ENCODE results near the gene PAIP2B. TPM values are rescaled to one million over a fixed set of nuclear protein-coding genes. Genes with fewer than 3 reads are reported as not detected.

The PAIP2B gene
- total RNA-seq, 4 donors from 2014 or later, result 20.1 to 29.8 (median 23.1) TPM

GRCh38 chr2:71154279-71154678, 72.6 kb downstream of the PAIP2B start:
- no peak for DNase-seq (ENCODE audit: low spot score in 2 of 2)
- 83 to 84% methylated on average over 8 of the region's 8 CpGs for WGBS, 2 donors
- intact Hi-C loops (cut with DNase I; ENCODE audit: low total_unique reads), result no loop called here
- TF ChIP-seq CTCF (IDR thresholded peaks at IDR 0.05) (no peak), POLR2A (IDR thresholded peaks at IDR 0.05) (no peak)
- no peak overlapping the region for H3K4me3 ChIP-seq (ENCODE audit: low read depth, poor library complexity, severe bottlenecking)

- H3K4me3 ChIP-seq (ENCODE audit: low read depth, poor library complexity, severe bottlenecking), result no peak overlapping the region
- TF ChIP-seq POLR2A (IDR thresholded peaks at IDR 0.05), result no peak
- TF ChIP-seq CTCF (IDR thresholded peaks at IDR 0.05), result no peak
- no peak for DNase-seq (ENCODE audit: low spot score in 2 of 2)
- WGBS, 2 donors, result 78 to 82% methylated on average over 11 of the region's 11 CpGs
- intact Hi-C loops (cut with DNase I; ENCODE audit: low total_unique reads), result no loop called here
Observed at GRCh38 chr2:71153585-71154224, 73.2 kb downstream of the PAIP2B start.

GRCh38 chr2:71151620-71152019, 75.3 kb downstream of the PAIP2B start:
- no peak for DNase-seq (ENCODE audit: low spot score in 2 of 2)
- H3K4me3 ChIP-seq (ENCODE audit: low read depth, poor library complexity, severe bottlenecking), result no peak overlapping the region
- 85 to 91% methylated on average over 1 of the region's 1 CpG for WGBS, 2 donors
- no peak for TF ChIP-seq CTCF (IDR thresholded peaks at IDR 0.05)
- TF ChIP-seq POLR2A (IDR thresholded peaks at IDR 0.05), result no peak
- intact Hi-C loops (cut with DNase I; ENCODE audit: low total_unique reads), result no loop called here

- WGBS, 2 donors, result 47 to 51% methylated on average over 3 of the region's 3 CpGs
- intact Hi-C loops (cut with DNase I; ENCODE audit: low total_unique reads), result no loop called here
- H3K4me3 ChIP-seq (ENCODE audit: low read depth, poor library complexity, severe bottlenecking), result no peak overlapping the region
- no peak for DNase-seq (ENCODE audit: low spot score in 2 of 2)
- TF ChIP-seq POLR2A (IDR thresholded peaks at IDR 0.05) (no peak), CTCF (IDR thresholded peaks at IDR 0.05) (no peak)
Observed at GRCh38 chr2:71150082-71150816, 76.7 kb downstream of the PAIP2B start.

GRCh38 chr2:71148506-71149063, 78.3 kb downstream of the PAIP2B start:
- H3K4me3 ChIP-seq (ENCODE audit: low read depth, poor library complexity, severe bottlenecking), result no peak overlapping the region
- no peak for DNase-seq (ENCODE audit: low spot score in 2 of 2)
- intact Hi-C loops (cut with DNase I; ENCODE audit: low total_unique reads), result no loop called here
- TF ChIP-seq POLR2A (IDR thresholded peaks at IDR 0.05) (no peak), CTCF (IDR thresholded peaks at IDR 0.05) (no peak)
- 80 to 85% methylated on average over 2 of the region's 2 CpGs for WGBS, 2 donors
